PFSK-1 (cell line): ENCODE measurements around the gene SLC1A7. TPM values are rescaled to one million over a fixed set of nuclear protein-coding genes. Genes with fewer than 3 reads are reported as not detected.

Experiments
- FOXP2 ChIP-seq: optimal IDR thresholded peaks from 2 replicates; pipeline ENCODE3; 2011; ENCODE audit warnings: borderline replicate concordance, control low read depth, inconsistent platforms; ENCODE audit not compliant: insufficient read depth; ENCODE audit errors: extremely low read length, extremely low read depth
- POLR2AphosphoS5 ChIP-seq: IDR thresholded peaks from 2 replicates; pipeline ENCODE4 v1.6.1; 2012; ENCODE audit warnings: low read depth, mild to moderate bottlenecking, control low read depth, low read length, moderate library complexity
- REST ChIP-seq, 2 experiments: IDR thresholded peaks; 2 replicates each; pipeline versions ENCODE4 v1.6.1 to v1.8.0; 2011 to 2012; ENCODE audit warnings: low read depth in 2 of 2, low read length in 2 of 2, control low read depth in 1 of 2, inconsistent platforms in 1 of 2, mild to moderate bottlenecking in 1 of 2, moderate library complexity in 1 of 2; ENCODE audit not compliant: insufficient read depth in 1 of 2
- SIN3A ChIP-seq: IDR thresholded peaks from 2 replicates; pipeline ENCODE4 v1.6.1; 2012; ENCODE audit warnings: mild to moderate bottlenecking, low read length, moderate library complexity, borderline replicate concordance; ENCODE audit not compliant: insufficient read depth
- TAF1 ChIP-seq: IDR thresholded peaks from 2 replicates; pipeline ENCODE4 v1.6.1; 2012; ENCODE audit warnings: low read length, control low read depth, borderline replicate concordance; ENCODE audit not compliant: insufficient read depth
- polyA plus RNA-seq: library from polyadenylated mRNA; unstranded; fragments of >200 nt; gene quantifications from one replicate; pipeline ENCODE4 v1.2.1, GENCODE V29; 2012; ENCODE audit warnings: low read depth, missing spikeins; ENCODE audit not compliant: insufficient read length

SLC1A7 gene
- 0.59 TPM for polyA plus RNA-seq

DNA sequence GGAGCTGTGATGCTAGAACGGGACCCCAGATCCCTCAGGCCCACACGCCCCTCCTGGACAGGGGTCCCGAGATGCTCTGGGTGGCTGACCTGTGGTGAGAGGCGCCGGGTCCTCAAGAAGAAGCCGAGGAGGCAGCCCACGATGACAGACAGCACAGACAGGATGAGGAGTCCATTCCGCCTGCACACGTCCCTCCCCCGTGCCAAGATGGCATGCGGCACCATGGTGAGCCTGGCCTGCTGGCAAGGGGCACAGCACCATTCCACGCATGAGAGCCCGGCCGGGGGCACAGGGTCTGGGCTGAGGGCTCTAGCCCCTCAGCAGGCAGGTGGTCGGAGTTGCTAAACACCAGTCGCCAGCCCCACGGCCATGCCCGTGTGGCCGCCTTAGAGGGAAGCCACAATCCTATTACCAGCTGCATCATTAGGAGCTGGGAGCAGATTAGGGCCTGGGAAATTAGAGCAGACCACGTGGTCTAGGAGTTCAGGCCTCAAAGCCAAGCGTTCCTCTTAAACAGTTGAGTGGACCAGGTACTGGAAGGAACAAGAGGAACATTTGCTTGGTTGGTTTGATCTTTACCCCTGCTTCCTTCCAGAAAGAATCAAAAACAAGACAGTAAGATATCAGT lies at the start of gene SLC1A7:
Gene SLC1A7 (minus strand): TSS at position 413 of the 628 bp plus-strand sequence. CDS start 189 bp downstream, at position 224.
- TF ChIP-seq SIN3A (no peak), TAF1 (no peak), POLR2AphosphoS5 (no peak), FOXP2 (no peak), REST (IDR thresholded peaks at IDR 0.05; ENCODE audit: insufficient read depth in 1 of 2, low read depth in 2 of 2, low read length in 2 of 2) (no peak)

DNA sequence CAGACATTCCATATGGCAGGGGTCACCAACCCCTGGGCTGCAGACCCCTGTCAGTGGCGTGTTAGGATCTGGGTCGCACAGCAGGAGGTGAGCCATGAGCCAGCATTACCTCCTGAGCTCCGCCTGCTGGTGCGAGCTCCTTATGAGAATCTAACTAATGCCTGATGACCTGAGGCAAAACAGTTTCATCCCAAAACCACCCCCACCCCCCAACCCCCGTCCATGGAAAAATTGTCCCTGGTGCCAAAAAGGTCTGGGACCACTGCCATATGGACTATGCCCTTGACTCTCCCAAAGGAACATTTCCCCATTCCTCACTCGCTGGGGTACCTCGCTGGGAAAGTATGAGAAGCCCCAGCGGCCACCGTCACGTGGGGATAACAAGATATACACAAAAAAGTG lies 47.8 kb upstream of the SLC1A7 start:
- no peak for TF ChIP-seq TAF1
- TF ChIP-seq SIN3A: no peak
- TF ChIP-seq REST (IDR thresholded peaks at IDR 0.05; ENCODE audit: insufficient read depth in 1 of 2, low read depth in 2 of 2, low read length in 2 of 2): no peak
- no peak for TF ChIP-seq FOXP2
- no peak for TF ChIP-seq POLR2AphosphoS5

GRCh38 chr1:53189061-53189460 lies 46.6 kb upstream of the SLC1A7 start:
- TF ChIP-seq TAF1 (no peak), FOXP2 (no peak)

DNA sequence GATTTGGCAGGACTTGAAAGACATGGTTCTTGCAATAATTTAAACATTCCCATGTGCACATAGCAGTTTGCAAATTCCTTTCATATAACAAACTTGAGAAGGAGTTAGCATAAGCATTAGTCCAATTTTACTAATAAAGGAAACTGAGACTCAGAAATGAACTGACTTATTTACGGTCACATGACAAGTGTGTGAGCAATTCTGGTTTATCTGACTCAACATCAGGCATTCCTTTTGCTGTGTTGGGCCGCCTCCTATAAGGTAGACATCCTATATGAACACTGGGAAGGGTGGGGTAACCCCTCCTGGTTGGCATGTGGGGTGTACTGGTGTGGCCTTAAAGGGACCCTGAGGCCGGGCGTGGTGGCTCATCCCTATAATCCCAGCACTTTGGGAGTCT lies 45.7 kb upstream of the SLC1A7 start:
- TF ChIP-seq REST (IDR thresholded peaks at IDR 0.05; ENCODE audit: insufficient read depth in 1 of 2, low read depth in 2 of 2, low read length in 2 of 2) (no peak), TAF1 (no peak), POLR2AphosphoS5 (no peak), SIN3A (no peak), FOXP2 (no peak)

GRCh38 chr1:53187401-53187800 lies 45.0 kb upstream of the SLC1A7 start:
- no peak for TF ChIP-seq POLR2AphosphoS5
- no peak for TF ChIP-seq TAF1

- TF ChIP-seq FOXP2 (no peak), TAF1 (no peak), SIN3A (no peak), REST (IDR thresholded peaks at IDR 0.05; ENCODE audit: insufficient read depth in 1 of 2, low read depth in 2 of 2, low read length in 2 of 2) (no peak), POLR2AphosphoS5 (no peak)
These were observed 44.1 kb upstream of the SLC1A7 start for GRCh38 chr1:53186533-53186932.
